K562 (cell line): Measurements from ENCODE around the gene TMSB10. TPM values are rescaled to one million over a fixed set of nuclear protein-coding genes. Genes with fewer than 3 reads are reported as not detected.

Experiments used
- ATF2 ChIP-seq: sonication (generic); formaldehyde crosslinking; IDR thresholded peaks from 2 replicates; pipeline ENCODE4 v1.8.1; 2022; ENCODE audit warnings: missing genetic modification reagents
- BCOR ChIP-seq: fragments of 450-650 bp; IDR thresholded peaks from 2 replicates; pipeline ENCODE4 v1.6.1; 2016
- CTCF ChIP-seq, 3 experiments: IDR thresholded peaks in 2 of 3; conservative IDR thresholded peaks in 1 of 3; 2 replicates each; pipeline ENCODE4 v1.5.1; 2011 to 2012; ENCODE audit warnings: low read length in 3 of 3, mild to moderate bottlenecking in 3 of 3, control low read depth in 2 of 3, improper control_type of control experiment in 1 of 3, inconsistent platforms in 1 of 3, low read depth in 1 of 3, mixed read lengths in 1 of 3, moderate library complexity in 1 of 3; ENCODE audit not compliant: insufficient read depth in 2 of 3
- FOXJ2 ChIP-seq: fragments of 200-800 bp; sonication (Bioruptor generic); IDR thresholded peaks from 2 replicates; pipeline ENCODE4 v1.6.1; 2016; ENCODE audit warnings: missing genetic modification characterization, missing compliant biosample characterization
- KLF6 ChIP-seq: fragments of 250-450 bp; sonication (Bioruptor Pico); IDR thresholded peaks from 2 replicates; pipeline ENCODE4 v1.4.0; 2020; ENCODE audit warnings: mild to moderate bottlenecking, moderate library complexity, borderline replicate concordance
- MAZ ChIP-seq, 2 experiments: fragments of 450-650 bp in 1 of 2; sonication (generic) in 1 of 2; formaldehyde crosslinking; IDR thresholded peaks in 1 of 2; conservative IDR thresholded peaks in 1 of 2; 2 replicates each; pipeline versions ENCODE4 v1.4.0 to v1.5.0; 2020; ENCODE audit warnings: mild to moderate bottlenecking in 1 of 2, missing genetic modification reagents in 1 of 2
- PHF8 ChIP-seq: fragments of 200-600 bp; sonication (generic); IDR thresholded peaks from 2 replicates; pipeline ENCODE4 v1.6.1; 2012; ENCODE audit warnings: mixed run types, mild to moderate bottlenecking, inconsistent platforms, low read length, moderate library complexity, borderline replicate concordance
- POLR2G ChIP-seq: fragments of 200-400 bp; formaldehyde crosslinking; IDR thresholded peaks from 2 replicates; pipeline ENCODE4 v1.6.1; 2017; ENCODE audit warnings: low read depth, mild to moderate bottlenecking, antibody characterized with exemption, low read length, moderate library complexity
- RFX5 ChIP-seq: IDR thresholded peaks from 2 replicates; pipeline ENCODE4 v1.6.1; 2011; ENCODE audit warnings: low read depth, mild to moderate bottlenecking, improper control_type of control experiment, low read length
- SAFB2 ChIP-seq: fragments of 200-400 bp; formaldehyde crosslinking; IDR thresholded peaks from 2 replicates; pipeline ENCODE4 v1.6.1; 2018; ENCODE audit warnings: borderline replicate concordance, low read length, low read depth, moderate library complexity; ENCODE audit not compliant: severe bottlenecking
- TAF7 ChIP-seq: fragments of 450-650 bp; IDR thresholded peaks from 2 replicates; pipeline ENCODE4 v1.6.1; 2016; ENCODE audit warnings: missing genetic modification characterization, missing compliant biosample characterization
- TEAD1 ChIP-seq, 2 experiments: fragments of 450-650 bp in 1 of 2; sonication (generic) in 1 of 2; formaldehyde crosslinking; IDR thresholded peaks; 2 replicates each; pipeline versions ENCODE4 v1.4.0 to v1.8.0; 2020 to 2022; ENCODE audit warnings: mild to moderate bottlenecking in 2 of 2, missing genetic modification reagents in 1 of 2
- TEAD4 ChIP-seq, 2 experiments: sonication (generic) in 1 of 2; formaldehyde crosslinking in 1 of 2; IDR thresholded peaks; 2 replicates each; pipeline versions ENCODE4 v1.6.1 to v1.8.0; 2012 to 2022; ENCODE audit warnings: borderline replicate concordance in 1 of 2, inconsistent platforms in 1 of 2, low read length in 1 of 2, mild to moderate bottlenecking in 1 of 2, missing genetic modification reagents in 1 of 2
- ZBTB43 ChIP-seq: sonication (generic); formaldehyde crosslinking; IDR thresholded peaks from 2 replicates; pipeline ENCODE4 v1.8.0; 2023; ENCODE audit warnings: mild to moderate bottlenecking, missing genetic modification reagents
- ZBTB9 ChIP-seq: fragments of 450-650 bp; formaldehyde crosslinking; IDR thresholded peaks from 2 replicates; pipeline ENCODE4 v1.4.0; 2020; ENCODE audit warnings: mild to moderate bottlenecking, moderate library complexity
- ZNF561 ChIP-seq: fragments of 450-650 bp; formaldehyde crosslinking; conservative IDR thresholded peaks from 2 replicates; pipeline ENCODE4 v1.4.0; 2020; ENCODE audit warnings: mild to moderate bottlenecking, moderate library complexity
- ZNF79 ChIP-seq: fragments of 250-450 bp; sonication (Bioruptor Pico); IDR thresholded peaks from 2 replicates; pipeline ENCODE4 v1.4.0; 2020; ENCODE audit warnings: low read depth, mild to moderate bottlenecking, moderate library complexity
- polyA plus RNA-seq, 8 experiments: library from polyadenylated mRNA; depleted of rRNA in 4 of 8; stranded (reverse) in 5 of 8; unstranded in 3 of 8; fragments of >200 nt; fragmentation: Nextera tagmentation in 2 of 8; fragmentation: Illumina TruSeq in 1 of 8; extraction: Ambion mirVana in 2 of 8; extraction: Trizol in 1 of 8; gene quantifications; 2 replicates each; pipeline versions ENCODE4 v1.2.1 to v1.2.3, GENCODE V29; 2011 to 2014; ENCODE audit warnings: inconsistent platforms in 1 of 8, missing spikeins in 1 of 8
- total RNA-seq, 7 experiments: library from RNA; depleted of rRNA in 6 of 7; stranded (reverse); fragments of >200 nt in 6 of 7; fragmentation: Illumina TruSeq in 2 of 7; extraction: Trizol in 2 of 7; gene quantifications; 2 replicates each; pipeline versions ENCODE4 v1.2.1 to v1.2.3, GENCODE V29; 2011 to 2021; ENCODE audit warnings: low replicate concordance in 1 of 7

Gene TMSB10
- total and polyA plus RNA-seq, 9 of the 15 experiments (the other 6 are each of a cell fraction or from before 2014, with no cell fraction given), result 382 to 2,226 (median 959) TPM

GRCh38 chr2:84905181-84906107, at the start of gene TMSB10 (continued):
- no peak for TF ChIP-seq ZNF79 (CRISPR knock-in tag)
- no peak for TF ChIP-seq ATF2 (CRISPR knock-in tag)
- peak; percentile 79; the same call in 1 of the 2 replicates for TF ChIP-seq PHF8
- no peak for TF ChIP-seq FOXJ2 (tag)
- TF ChIP-seq TEAD1 (CRISPR knock-in tag; IDR thresholded peaks at IDR 0.05), result no peak; a peak in 1 of 4 replicates
- no peak for TF ChIP-seq RFX5
- TF ChIP-seq SAFB2, result no peak
- TF ChIP-seq KLF6, result no peak; the same call in 1 of the 2 replicates
- peak; percentile 83 to 92; a peak in 3 of 4 replicates for TF ChIP-seq MAZ (CRISPR knock-in tag; conservative IDR thresholded peaks at IDR 0.05 in 1 of 2, IDR thresholded peaks at IDR 0.05 in 1 of 2)
- no peak for TF ChIP-seq ZBTB43
- no peak for TF ChIP-seq BCOR
- TF ChIP-seq CTCF (IDR thresholded peaks at IDR 0.05 in 2 of 3, conservative IDR thresholded peaks at IDR 0.05 in 1 of 3; ENCODE audit: insufficient read depth in 2 of 3, low read depth in 1 of 3, low read length in 3 of 3), result 0 out of 6 replicates have a peak, but pooled peaks of 1 of the 3 experiments have one; percentile 9
- no peak for TF ChIP-seq ZNF561
- peak; percentile 40; the same call in 1 of the 2 replicates for TF ChIP-seq ZBTB9
- peak; percentile 99 for TF ChIP-seq POLR2G
- TF ChIP-seq TAF7 (tag), result no peak
- 0 out of 2 replicates have a peak, but pooled peaks have one; percentile 23 for TF ChIP-seq TEAD4 (IDR thresholded peaks at IDR 0.05; ENCODE audit: low read length)
- no peak for TF ChIP-seq TEAD4 (CRISPR knock-in tag; IDR thresholded peaks at IDR 0.05; ENCODE audit: borderline replicate concordance)
